Stimulated activated CD8-positive, alpha-beta memory T cell treated with anti-CD3 and anti-CD28 coated beads, Interleukin-7, amount 100 ng/mL, for 24 hours (primary cell): ENCODE results near the gene ZNF101.

Experiments used
- DNase-seq: peaks from one replicate; pipeline ENCODE4 v3.0.0-alpha.2; 2020; ENCODE audit warnings: low read depth

The ZNF101 gene

DNA sequence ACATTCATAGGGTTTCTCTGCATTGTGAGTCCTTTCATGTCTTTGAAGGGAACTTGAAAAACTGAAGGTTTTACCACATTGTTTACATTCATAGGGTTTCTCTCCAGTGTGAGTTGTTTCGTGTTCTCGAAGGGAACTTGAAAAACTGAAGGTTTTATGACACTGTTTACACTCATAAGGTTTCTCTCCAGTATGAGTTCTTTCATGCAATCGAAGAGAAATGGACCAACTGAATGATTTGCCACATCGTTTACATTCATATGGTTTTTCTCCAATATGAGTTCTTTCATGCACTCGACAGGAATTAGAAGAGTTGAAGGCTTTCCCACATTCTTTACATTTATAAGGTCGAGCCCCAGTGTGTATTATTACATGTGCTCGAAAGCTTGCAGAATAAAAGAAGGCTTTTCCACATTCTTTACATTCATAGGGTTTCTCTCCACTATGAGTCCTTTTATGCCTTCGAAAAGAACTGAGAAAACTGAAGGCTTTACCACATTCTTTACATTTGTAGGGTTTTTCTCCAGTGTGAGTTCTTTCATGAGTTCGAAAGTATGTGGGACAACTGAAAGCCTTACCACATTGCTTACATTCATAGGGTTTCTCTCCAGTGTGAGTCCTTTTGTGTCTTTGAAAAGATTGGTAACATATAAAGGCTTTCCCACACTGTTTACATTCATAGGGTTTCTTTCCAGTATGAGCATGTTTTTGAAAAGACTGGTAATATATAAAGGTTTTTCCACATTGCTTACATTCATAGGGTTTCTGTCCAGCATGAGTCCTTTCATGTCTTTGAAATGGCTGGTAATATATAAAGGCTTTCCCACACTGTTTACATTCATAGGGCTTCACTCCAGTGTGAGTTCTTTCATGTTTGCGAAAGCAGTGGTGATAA is 43.5 kb downstream of the ZNF101 start:
- DNase-seq, result no peak

DNA sequence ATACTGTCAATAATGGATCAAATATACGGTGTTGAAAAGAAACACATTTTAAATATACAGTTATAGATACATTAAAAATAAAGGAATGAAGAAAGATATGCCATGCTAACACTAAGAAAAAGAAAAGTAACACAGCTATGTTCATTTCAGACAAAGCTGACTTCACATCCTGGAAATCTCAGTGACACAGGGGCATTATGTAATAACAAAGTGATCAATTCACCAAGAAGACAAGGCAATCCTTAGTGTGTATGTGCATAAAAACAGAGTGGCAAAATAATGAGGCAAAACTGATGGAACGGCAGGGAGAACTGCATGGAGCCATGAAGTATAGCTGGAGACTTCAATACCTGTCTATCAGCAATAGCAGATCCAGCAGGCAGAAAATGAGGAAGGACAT is 51.2 kb downstream of the ZNF101 start:
- DNase-seq, result no peak

DNA sequence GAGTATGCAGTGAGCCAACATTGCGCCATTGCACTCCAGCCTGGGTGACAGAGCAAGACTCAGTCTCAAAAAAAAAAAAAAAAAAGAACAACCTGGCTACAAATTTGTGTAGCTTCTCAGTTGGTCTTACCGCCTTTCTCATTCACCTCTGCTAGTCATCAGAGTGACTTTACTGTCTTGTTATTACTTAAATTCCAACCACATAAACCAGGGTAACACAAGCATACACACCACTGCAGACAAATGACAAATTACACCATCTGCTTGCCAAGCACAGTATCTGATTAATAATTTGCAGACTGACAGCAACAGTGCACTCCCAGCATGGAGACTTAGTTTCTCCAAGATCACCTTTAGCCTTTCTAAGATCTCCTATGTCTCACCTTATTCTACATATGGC is 53.3 kb downstream of the ZNF101 start:
- no peak for DNase-seq

DNA sequence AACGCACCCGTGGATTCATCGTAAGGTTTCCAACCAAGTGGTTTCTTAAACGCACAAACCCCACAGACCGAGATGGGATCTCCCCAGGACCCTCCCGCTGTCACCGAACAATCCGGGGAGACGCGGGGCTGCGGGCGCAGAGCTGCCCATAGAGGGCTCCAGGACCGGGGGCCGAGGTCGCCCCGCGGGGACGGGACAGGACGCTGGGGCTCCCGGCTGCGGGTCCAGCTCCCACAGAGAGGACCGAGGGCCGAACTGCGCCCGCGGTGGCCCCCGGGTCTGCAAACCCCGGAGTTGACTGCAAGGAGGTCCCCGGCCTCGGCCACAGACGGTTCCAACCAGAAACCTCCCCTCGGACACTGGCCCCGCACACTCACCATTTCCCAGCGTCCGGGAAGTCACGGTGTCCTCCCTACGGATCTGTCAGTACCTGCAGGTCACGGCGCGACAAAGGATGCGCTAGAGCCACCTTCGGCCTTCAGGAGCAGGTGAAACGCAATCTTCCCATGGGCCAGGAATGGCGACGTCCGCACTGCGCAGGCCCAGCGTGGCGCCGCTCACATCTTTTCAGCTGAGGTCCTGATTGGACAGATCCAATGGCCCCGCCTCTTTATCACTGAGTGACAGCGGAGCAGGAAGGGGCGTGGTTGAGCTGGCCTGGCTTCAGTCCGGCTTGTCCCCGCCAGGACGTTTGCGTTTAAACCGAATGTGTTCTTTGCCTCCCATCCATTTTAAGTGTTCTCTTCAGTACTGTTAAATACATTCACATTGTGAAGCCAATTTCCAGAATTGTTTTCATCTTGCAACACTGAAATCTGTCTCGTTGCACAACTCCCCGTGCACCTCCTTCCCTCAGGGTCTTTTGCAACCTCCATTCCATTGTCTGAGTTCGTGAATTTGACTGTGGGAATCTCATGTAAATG is 64.2 kb downstream of the ZNF101 start, which contains the start of gene ZNF14:
ZNF14 (minus strand) TSS at position 534 of the 923 bp plus-strand sequence; CDS start at position 380, 154 bp downstream.
- DNase-seq, result peak; percentile 86
